Mesendoderm (in vitro differentiated cells): ENCODE data around the gene TMEM223.
A peak's percentile ranks its signal among the peaks of the same experiment; 100 is the strongest.

Experiments
- DNase-seq: peaks from one replicate; pipeline ENCODE4 v3.0.0; 2013
- H2AK5ac ChIP-seq: 2 replicates; pipeline ENCODE4 v1.6.1; 2013; ENCODE audit warnings: low read length, inconsistent platforms
- H2BK120ac ChIP-seq: 2 replicates; pipeline ENCODE4 v1.6.1; 2013; ENCODE audit warnings: low read depth, mild to moderate bottlenecking, low read length, moderate library complexity, mixed read lengths
- H2BK15ac ChIP-seq: replicated peaks from 2 replicates; pipeline ENCODE4 v1.6.1; 2013; ENCODE audit warnings: low read depth, mild to moderate bottlenecking, moderate library complexity
- H2BK5ac ChIP-seq: 2 replicates; pipeline ENCODE4 v1.6.1; 2013; ENCODE audit warnings: low read length, inconsistent platforms
- H3K18ac ChIP-seq: 2 replicates; pipeline ENCODE4 v1.6.1; 2013; ENCODE audit warnings: mild to moderate bottlenecking, low read length, mixed read lengths
- H3K23ac ChIP-seq: one replicate; pipeline ENCODE4 v1.6.1; 2013; ENCODE audit warnings: low read length
- H3K27ac ChIP-seq: 2 replicates; pipeline ENCODE4 v1.5.1; 2013; ENCODE audit warnings: low read depth, mild to moderate bottlenecking, inconsistent platforms, low read length, moderate library complexity
- H3K27me3 ChIP-seq: 2 replicates; pipeline ENCODE4 v1.6.1; 2013; ENCODE audit warnings: low read length, control low read depth, mild to moderate bottlenecking, inconsistent platforms; ENCODE audit not compliant: insufficient read depth, poor library complexity
- H3K36me3 ChIP-seq: 2 replicates; pipeline ENCODE4 v1.6.1; 2013; ENCODE audit warnings: low read length, inconsistent platforms; ENCODE audit not compliant: control insufficient read depth, insufficient read depth
- H3K4ac ChIP-seq: one replicate; pipeline ENCODE4 v1.6.1; 2013; ENCODE audit warnings: low read depth, mild to moderate bottlenecking, low read length, moderate library complexity
- H3K4me1 ChIP-seq: 2 replicates; pipeline ENCODE4 v1.6.1; 2013; ENCODE audit warnings: low read depth, low read length, inconsistent platforms; ENCODE audit not compliant: control insufficient read depth
- H3K4me2 ChIP-seq: 2 replicates; pipeline ENCODE4 v1.6.1; 2013; ENCODE audit warnings: low read length
- H3K4me3 ChIP-seq: 2 replicates; pipeline ENCODE4 v1.5.1; 2013; ENCODE audit warnings: mild to moderate bottlenecking, low read length
- H3K56ac ChIP-seq: one replicate; pipeline ENCODE4 v1.6.1; 2013; ENCODE audit warnings: low read length
- H3K79me1 ChIP-seq: 2 replicates; pipeline ENCODE4 v1.6.1; 2013; ENCODE audit warnings: low read length, inconsistent platforms
- H3K79me2 ChIP-seq: 2 replicates; pipeline ENCODE4 v1.6.1; 2013; ENCODE audit warnings: mild to moderate bottlenecking, low read length; ENCODE audit not compliant: control insufficient read depth, insufficient read depth
- H3K9ac ChIP-seq: 2 replicates; pipeline ENCODE4 v1.6.1; 2013; ENCODE audit warnings: low read length, inconsistent platforms
- H4K5ac ChIP-seq: one replicate; pipeline ENCODE4 v1.6.1; 2013; ENCODE audit warnings: low read length
- H4K8ac ChIP-seq: one replicate; pipeline ENCODE4 v1.6.1; 2013; ENCODE audit warnings: low read depth, mild to moderate bottlenecking, control low read depth, low read length, moderate library complexity
- whole genome bisulfite sequencing: extraction: QIAGEN DNeasy Blood & Tissue Kit; methylation state at CpG from one replicate; pipeline ENCODE4 v1.1.7; 2013; ENCODE audit warnings: low lambda C conversion rate, missing lambda C conversion rate; ENCODE audit not compliant: insufficient coverage; ENCODE audit errors: extremely low coverage; 5-methylcytosine and 5-hydroxymethylcytosine counted together

The TMEM223 gene

DNA sequence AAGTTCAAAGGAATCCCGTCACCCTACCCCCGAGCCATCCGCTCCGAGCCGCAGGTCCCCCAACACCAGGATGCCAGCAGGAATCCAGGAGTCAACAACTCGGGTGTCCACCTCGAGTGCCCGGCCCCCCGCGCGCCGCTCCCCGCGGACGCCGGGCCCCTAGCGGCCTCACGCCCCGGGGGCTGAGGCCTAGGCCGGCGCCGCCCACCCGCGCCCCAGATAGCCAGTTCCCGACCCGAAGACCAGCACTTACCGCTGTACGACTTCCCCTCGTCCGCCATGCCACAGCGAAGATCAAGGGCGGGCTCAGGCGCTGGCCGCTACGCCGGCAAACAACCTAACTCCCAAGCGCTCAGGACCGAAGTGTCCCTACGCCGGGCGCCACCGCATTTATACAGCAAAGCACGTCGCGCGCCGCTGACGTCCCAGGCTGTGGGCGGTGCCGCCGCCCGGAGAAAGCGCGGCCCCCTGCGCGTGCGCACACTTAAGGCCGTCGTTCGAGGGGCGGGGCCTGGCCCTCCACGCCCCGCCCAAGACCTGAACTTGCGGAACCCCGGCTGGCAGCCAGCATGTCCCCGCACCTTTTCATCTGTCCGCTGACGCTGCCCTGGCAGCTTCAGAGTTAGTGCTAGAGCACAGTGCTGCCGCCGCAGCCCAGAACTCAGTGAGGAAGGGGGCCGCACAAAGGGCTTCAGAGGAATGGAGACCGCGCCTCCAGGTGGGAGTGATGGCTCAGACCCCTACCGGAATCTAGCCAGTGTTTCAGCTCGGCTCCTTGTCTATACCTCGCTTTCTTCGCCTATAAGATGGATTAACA, 13.5 kb upstream of the TMEM223 start, which contains the start of gene NXF1:
TSS of gene NXF1 (minus strand) at position 365 of the 817 bp plus-strand sequence. CDS start at position 281, 84 bp downstream.
- Histone ChIP-seq H3K23ac (no peak within 1 kb of the TSS), H3K9ac (peak within 1 kb of the TSS; percentile 90), H3K36me3 (peaks cover 9% of the 10 kb centered on the region), H3K79me1 (peaks cover 12% of the 10 kb centered on the region), H2BK120ac (no peak within 1 kb of the TSS), H3K4me2 (peak within 1 kb of the TSS; percentile 77), H2BK15ac (no peak within 1 kb of the TSS), H3K79me2 (peaks cover 18% of the 10 kb centered on the region), H4K5ac (no peak within 1 kb of the TSS), H3K18ac (no peak within 1 kb of the TSS), H3K27ac (peak within 1 kb of the TSS; percentile 88), H3K4me3 (peak within 1 kb of the TSS; percentile 83), H3K27me3 (no peaks in the 10 kb centered on the region), H3K4me1 (peaks cover 9% of the 10 kb centered on the region), H3K4ac (no peak within 1 kb of the TSS), H2BK5ac (no peak within 1 kb of the TSS), H3K56ac (peak within 1 kb of the TSS; percentile 94), H2AK5ac (no peak within 1 kb of the TSS), H4K8ac (no peak within 1 kb of the TSS)
- no CpG with 5 or more reads among the region's 77 CpGs for WGBS
- DNase-seq, result peak; percentile 96

GRCh38 chr11:62804310-62805075, 12.7 kb upstream of the TMEM223 start:
- WGBS, result no CpG with 5 or more reads among the region's 14 CpGs
- H3K4me2 ChIP-seq, result peak overlapping the region; percentile 48
- no peak overlapping the region for H4K8ac ChIP-seq
- H3K27me3 ChIP-seq, result no peaks in the 10 kb centered on the region
- peaks cover 12% of the 10 kb centered on the region for H3K79me1 ChIP-seq
- peaks cover 9% of the 10 kb centered on the region for H3K4me1 ChIP-seq
- H4K5ac ChIP-seq, result no peak overlapping the region
- H2AK5ac ChIP-seq, result no peak overlapping the region
- no peak overlapping the region for H2BK120ac ChIP-seq
- no peak overlapping the region for H2BK15ac ChIP-seq
- H2BK5ac ChIP-seq, result no peak overlapping the region
- H3K9ac ChIP-seq, result peak overlapping the region; percentile 90
- H3K4ac ChIP-seq, result no peak overlapping the region
- peak overlapping the region; percentile 83 for H3K56ac ChIP-seq
- peak overlapping the region; percentile 31 for H3K27ac ChIP-seq
- H3K18ac ChIP-seq, result no peak overlapping the region
- H3K79me2 ChIP-seq, result peaks cover 18% of the 10 kb centered on the region
- H3K23ac ChIP-seq, result no peak overlapping the region
- peak overlapping the region; percentile 83 for H3K4me3 ChIP-seq
- peak; percentile 41 for DNase-seq
- H3K36me3 ChIP-seq, result peaks cover 15% of the 10 kb centered on the region

- Histone ChIP-seq H3K9ac (no peak overlapping the region), H4K5ac (no peak overlapping the region), H4K8ac (no peak overlapping the region), H3K79me2 (peaks cover 18% of the 10 kb centered on the region), H3K27me3 (no peaks in the 10 kb centered on the region), H2AK5ac (no peak overlapping the region), H2BK5ac (no peak overlapping the region), H3K23ac (no peak overlapping the region), H3K18ac (no peak overlapping the region), H3K79me1 (peaks cover 12% of the 10 kb centered on the region), H3K27ac (no peak overlapping the region), H2BK15ac (no peak overlapping the region), H3K36me3 (peaks cover 22% of the 10 kb centered on the region), H3K4me2 (no peak overlapping the region), H3K4me1 (peaks cover 5% of the 10 kb centered on the region), H3K56ac (no peak overlapping the region), H2BK120ac (no peak overlapping the region), H3K4me3 (no peak overlapping the region), H3K4ac (no peak overlapping the region)
- no CpG with 5 or more reads among the region's 4 CpGs for WGBS
- DNase-seq, result no peak
These were observed 9.3 kb upstream of the TMEM223 start for GRCh38 chr11:62801071-62801470.

- no CpG with 5 or more reads among the region's 10 CpGs for WGBS
- peaks cover 29% of the 10 kb centered on the region for H3K36me3 ChIP-seq
These were observed 7.7 kb upstream of the TMEM223 start for GRCh38 chr11:62799486-62799885.

DNA sequence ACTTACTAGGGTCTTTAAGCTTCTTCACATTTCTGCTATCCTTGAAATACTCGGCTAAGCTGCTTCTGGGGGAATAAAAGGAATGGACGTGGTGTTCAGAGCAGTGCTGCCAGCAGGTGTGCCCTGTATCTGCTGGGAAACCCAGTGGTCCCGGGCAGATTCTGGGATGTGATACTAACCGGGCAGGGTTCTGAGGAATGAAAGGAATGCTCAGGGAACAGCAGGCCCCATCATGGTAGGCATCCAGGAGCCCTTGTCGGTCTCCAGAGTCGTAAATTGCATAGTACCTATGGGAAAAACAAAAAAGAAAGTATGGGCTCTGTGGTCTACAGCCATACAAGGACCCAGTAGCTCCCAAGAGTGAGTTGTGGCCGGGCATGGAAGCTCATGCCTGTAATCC, 4.5 kb upstream of the TMEM223 start:
- no peak overlapping the region for H3K23ac ChIP-seq
- no peak overlapping the region for H3K9ac ChIP-seq
- H3K56ac ChIP-seq, result no peak overlapping the region
- no peaks in the 10 kb centered on the region for H3K4me1 ChIP-seq
- no peak overlapping the region for H4K5ac ChIP-seq
- H3K79me2 ChIP-seq, result peaks cover 4% of the 10 kb centered on the region
- H4K8ac ChIP-seq, result no peak overlapping the region
- no peak overlapping the region for H2BK5ac ChIP-seq
- no peak overlapping the region for H3K18ac ChIP-seq
- no peak overlapping the region for H3K4me3 ChIP-seq
- peaks cover 2% of the 10 kb centered on the region for H3K79me1 ChIP-seq
- H2BK120ac ChIP-seq, result no peak overlapping the region
- H3K4ac ChIP-seq, result no peak overlapping the region
- H3K27me3 ChIP-seq, result no peaks in the 10 kb centered on the region
- H3K4me2 ChIP-seq, result no peak overlapping the region
- no peak overlapping the region for H2AK5ac ChIP-seq
- H2BK15ac ChIP-seq, result no peak overlapping the region
- H3K27ac ChIP-seq, result no peak overlapping the region
- peak; percentile 63 for DNase-seq
- H3K36me3 ChIP-seq, result peaks cover 31% of the 10 kb centered on the region
- WGBS, result no CpG with 5 or more reads among the region's 7 CpGs

More at GRCh38 chr11:62799486-62799885, 7.7 kb upstream of the TMEM223 start:
- Histone ChIP-seq H3K23ac (no peak overlapping the region), H2AK5ac (no peak overlapping the region), H3K79me2 (peaks cover 13% of the 10 kb centered on the region), H2BK15ac (no peak overlapping the region), H3K4ac (no peak overlapping the region), H3K27me3 (no peaks in the 10 kb centered on the region), H3K4me1 (peaks cover 3% of the 10 kb centered on the region), H2BK5ac (no peak overlapping the region), H3K9ac (no peak overlapping the region), H3K27ac (no peak overlapping the region), H2BK120ac (no peak overlapping the region), H4K5ac (no peak overlapping the region), H3K18ac (no peak overlapping the region), H4K8ac (no peak overlapping the region), H3K4me3 (no peak overlapping the region), H3K4me2 (no peak overlapping the region), H3K56ac (no peak overlapping the region), H3K79me1 (peaks cover 11% of the 10 kb centered on the region)
- no peak for DNase-seq
